GM19238 (cell line): Measurements from ENCODE around the gene SMAD7.

Experiments used
- DNase-seq: peaks from one replicate; pipeline ENCODE4 v3.0.0; 2011; ENCODE audit warnings: low spot score; ENCODE audit not compliant: insufficient read length

The SMAD7 gene

DNA sequence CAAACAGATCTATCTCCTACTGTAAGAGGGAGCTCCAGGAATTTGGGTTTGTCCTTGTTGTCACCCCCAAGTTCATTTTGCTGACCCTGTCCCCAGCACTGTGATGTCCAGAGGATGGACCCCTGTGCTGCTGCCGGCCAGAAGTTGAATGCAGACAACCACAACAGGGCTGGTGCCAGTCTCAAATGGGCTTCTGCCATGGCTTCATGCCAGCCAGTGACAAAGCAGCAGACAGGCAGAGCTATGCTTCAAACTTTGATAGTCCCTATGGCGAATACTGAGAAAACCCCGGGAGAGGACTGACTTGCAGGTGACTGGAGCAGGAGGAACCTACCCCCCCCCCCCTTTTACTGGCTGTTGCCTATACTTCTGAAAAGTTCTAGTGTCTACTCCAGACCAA lies 3.2 kb downstream of the SMAD7 start:
- DNase-seq, result no peak

GRCh38 chr18:48947092-48947491 lies 3.7 kb downstream of the SMAD7 start:
- no peak for DNase-seq

DNA sequence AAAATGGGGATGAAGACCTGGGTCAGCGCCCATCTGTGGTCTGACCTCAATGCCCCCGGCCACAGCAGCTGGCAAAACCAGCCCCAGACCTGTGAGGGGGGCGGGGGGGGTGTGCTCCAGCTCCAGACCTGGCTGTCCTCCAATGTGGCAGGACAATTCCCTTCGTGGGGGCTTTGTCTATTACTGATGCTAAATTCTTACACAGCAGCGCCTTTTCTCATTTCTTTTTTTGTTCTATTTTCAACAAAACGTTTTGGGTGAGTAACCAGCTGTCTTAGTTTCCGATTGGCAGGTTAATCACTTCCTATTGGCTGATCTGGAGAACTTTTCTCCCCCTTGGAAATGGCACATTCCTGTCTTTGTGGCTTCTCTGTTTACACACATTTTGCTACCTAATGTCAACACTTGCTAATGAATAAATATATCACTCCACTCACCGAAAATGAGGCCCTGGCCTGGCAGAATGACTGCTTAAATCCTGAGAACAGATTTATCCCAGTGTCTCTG lies 4.4 kb downstream of the SMAD7 start:
- no peak for DNase-seq

DNA sequence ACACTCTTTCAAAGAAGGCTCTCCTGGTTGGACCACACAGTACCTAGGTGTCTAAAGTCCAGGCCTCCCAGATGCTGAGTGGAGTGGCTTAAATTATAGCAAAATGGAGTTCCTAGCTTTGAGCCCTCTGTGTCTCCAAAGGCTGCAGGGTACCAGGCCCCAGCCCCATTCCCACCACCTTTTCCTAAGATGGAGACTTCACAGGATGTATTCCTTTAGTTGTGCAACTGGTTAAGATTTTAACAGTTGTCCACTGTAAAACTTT lies 4.9 kb downstream of the SMAD7 start:
- no peak for DNase-seq

GRCh38 chr18:48944634-48945033 lies 6.1 kb downstream of the SMAD7 start:
- DNase-seq, result no peak

DNA sequence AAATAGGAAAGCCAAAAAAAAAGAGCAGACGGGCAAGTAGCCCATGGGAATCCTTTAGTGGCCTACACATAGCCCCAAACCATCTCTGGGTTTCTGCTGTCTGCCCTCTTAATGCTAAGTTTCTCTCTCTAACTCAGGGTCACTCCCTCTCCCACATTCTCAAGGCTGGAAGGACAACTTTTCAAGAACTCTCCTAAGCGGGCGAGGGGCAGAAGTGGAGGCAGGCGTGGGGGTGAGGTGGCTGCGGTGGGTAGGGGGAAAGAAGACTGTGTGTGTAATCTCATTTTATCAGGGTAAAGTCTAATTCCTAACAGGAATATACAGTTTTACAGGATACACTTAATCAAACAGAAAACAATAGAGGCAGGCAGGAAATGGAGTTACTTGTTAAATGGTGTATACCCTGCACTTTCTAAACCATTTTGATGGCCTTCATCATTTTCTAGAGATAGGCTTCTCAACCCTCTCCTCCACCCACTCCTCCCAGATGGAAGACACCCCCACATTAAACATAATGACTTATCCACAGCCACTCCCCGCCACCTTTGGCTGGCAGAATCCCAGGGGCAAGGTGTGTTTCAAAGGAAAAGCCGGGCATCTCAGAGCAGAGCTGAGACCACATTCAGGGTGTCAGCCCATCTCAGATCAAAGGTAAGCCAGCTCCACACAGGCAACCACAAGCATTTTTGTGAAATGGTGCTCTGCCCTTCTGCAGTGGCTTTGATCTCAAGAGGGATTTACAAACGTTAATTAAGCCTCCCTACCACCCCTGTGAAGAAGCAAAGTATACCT lies 6.8 kb downstream of the SMAD7 start:
- DNase-seq, result no peak

DNA sequence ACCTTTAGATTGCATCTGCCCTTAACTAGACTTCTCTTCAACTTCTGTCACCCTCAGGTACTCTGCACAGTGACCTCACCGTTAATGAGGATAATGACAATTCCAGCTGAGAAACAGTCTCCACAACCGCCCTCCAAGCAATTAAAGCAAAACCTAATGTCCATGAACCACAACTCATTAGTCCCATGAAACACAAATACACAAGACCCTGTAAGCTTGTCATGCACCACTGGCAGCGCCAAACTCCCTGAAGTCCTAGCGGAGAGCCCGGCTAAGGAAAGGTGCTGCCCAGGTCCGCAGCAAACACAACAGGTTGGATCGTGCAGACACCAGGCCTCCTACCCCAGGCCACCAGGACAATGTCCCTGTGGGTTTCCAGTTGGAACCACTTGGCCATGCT lies 7.4 kb downstream of the SMAD7 start:
- DNase-seq, result no peak

- DNase-seq, result no peak
Measured at GRCh38 chr18:48942554-48943261, 8.1 kb downstream of the SMAD7 start.

- no peak for DNase-seq
Measured at GRCh38 chr18:48942086-48942485, 8.7 kb downstream of the SMAD7 start.

GRCh38 chr18:48941672-48942071 lies 9.1 kb downstream of the SMAD7 start:
- no peak for DNase-seq

DNA sequence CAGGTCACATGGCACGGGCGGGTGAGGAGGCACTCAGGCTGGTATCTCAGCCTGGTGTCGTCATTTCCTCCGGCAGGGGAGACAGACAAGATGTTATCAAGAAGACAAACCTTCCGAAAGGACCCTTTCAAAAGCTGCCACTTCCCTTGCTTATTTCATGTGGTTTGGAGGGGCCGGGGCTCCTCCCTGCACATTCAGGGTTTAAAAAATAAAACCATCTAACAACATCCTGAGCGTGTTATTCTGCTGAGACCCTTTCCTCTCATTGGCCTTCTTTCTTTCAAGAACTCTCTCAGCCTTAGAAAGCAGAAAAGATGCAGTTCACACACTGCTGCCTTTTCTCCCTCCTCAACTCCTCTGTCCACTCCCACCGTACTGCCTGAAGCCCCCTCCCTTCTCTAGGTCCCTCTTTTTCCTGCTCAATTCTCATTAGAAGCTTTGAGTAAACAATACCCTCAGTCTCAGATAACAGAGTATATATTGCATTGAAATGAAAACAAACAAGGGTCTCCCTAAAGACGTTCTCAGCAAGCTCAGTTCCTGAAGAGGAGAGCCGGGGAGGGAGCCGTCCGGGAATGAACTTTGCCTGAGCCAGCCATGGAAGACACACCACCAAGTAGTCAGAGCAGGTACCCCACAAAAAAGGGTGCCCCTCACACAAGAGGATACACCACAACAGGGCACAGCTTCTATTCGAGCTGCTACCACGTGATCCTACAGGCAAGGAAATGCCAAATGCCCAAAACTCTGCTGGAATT lies 9.7 kb downstream of the SMAD7 start:
- DNase-seq, result no peak

DNA sequence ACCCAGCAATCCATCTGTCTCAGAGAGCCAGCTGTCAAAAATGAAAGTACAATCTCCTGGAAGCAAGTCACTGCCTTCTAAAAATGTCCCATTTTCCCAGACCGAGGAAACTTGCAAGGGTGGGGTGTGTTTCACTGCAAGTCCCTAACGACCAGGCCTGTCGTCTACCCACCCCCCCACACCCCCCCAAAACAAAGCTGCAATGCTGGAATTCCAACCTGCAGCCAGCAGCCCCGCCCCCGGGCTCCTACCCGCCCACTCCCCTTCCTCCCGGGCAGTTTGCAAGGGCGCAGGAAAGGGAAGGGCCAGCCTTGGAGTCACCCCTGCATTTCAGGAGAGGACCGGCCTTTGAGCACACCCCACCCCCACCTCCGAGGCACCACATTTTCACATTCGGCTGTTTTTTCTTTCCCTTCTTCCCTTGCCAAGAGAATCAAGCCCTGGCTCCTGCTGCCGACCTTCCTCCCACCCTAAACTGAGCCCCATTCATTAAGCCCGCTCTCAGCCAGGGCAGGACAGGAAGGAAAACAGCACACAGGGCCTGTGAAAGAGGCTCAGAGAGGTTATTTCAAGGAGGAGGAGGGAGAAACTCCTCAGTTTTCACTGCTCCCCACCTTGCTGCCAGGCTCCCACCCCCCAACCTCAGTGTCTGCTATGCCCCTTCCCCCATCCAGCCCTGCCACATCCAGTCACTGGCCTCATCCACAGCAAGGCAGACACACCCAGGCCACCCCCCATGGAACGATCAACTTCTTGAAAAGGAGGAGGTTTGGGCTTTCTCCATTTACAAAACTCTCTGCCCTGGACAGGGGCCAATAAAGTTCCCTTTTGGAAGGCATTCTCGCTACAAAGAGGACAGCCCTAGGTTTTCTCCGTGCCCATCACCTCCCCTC lies 11.3 kb downstream of the SMAD7 start:
- DNase-seq, result no peak

DNA sequence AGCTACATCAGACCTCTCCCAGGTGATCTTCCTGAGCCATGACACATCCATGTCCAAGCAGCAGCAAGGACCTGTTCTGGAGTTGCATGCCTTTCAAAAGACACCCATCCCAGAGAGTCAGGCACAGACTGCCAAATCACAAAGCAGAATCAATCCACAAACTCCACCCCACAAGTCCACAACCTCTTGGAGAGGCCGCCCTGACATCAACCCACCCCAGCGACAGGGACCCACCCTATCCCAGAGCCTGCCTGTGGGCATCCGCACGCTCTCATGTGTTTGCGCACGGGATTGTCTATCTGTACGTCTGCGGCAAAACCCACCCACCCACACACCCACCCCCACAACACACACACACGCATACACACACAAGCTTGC lies 11.9 kb downstream of the SMAD7 start:
- DNase-seq, result no peak

DNA sequence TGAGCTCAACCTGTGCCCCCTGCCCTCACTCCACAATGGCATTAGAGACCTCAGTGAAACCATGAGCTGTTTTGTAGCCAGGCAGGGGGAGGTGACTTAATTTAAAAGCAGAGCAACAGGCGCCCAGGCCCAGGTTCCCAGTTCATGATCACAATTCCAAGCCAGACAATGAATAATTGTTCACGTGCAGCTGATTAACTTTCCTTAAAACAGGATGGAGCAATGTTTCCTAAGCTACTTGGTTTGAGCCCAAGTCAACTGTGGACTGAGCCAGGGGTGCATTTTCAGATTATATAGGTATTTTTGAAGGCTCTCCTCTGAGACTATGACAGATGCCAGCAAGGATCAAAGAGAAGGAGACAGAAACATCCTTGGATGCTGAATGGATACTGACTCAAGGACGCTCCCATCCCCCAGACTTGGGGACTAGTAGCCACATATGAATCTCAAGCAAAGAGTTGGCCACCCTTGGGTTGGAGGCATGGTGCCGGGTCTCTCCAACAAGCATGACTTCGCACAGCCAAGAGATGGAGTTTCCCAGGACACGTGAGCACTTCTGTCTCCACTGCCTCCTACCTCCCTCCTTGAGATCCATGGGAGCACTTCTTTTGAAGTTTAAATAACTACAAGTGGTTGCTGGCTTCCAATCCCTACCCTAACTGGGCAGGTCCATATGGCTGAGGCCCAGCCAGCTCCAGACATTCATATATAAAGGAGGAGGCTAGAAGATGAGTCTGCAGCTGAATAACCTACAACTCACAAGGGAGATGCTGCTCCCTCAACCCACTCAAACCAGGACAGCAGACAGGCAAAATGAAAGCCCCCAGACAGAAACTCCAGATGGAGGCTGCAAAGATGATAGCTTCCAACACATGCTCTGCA lies 12.7 kb downstream of the SMAD7 start:
- DNase-seq, result no peak

DNA sequence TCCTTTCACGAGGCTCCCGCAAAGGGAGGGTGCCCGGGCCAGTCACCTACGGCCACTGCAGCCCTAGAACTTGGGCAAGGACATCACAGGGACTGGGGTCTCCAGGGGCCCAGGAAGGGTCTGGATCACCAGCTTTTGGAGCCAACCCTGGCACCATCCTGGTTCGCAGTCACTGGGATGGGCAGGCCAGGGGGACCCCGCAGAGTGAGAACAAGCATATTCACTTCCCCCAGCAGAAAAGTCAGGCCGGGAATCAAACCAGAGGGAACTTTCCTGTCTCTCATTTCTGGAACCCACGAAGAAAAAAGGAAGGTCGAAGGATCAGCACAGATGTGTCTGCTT lies 15.4 kb downstream of the SMAD7 start:
- no peak for DNase-seq

DNA sequence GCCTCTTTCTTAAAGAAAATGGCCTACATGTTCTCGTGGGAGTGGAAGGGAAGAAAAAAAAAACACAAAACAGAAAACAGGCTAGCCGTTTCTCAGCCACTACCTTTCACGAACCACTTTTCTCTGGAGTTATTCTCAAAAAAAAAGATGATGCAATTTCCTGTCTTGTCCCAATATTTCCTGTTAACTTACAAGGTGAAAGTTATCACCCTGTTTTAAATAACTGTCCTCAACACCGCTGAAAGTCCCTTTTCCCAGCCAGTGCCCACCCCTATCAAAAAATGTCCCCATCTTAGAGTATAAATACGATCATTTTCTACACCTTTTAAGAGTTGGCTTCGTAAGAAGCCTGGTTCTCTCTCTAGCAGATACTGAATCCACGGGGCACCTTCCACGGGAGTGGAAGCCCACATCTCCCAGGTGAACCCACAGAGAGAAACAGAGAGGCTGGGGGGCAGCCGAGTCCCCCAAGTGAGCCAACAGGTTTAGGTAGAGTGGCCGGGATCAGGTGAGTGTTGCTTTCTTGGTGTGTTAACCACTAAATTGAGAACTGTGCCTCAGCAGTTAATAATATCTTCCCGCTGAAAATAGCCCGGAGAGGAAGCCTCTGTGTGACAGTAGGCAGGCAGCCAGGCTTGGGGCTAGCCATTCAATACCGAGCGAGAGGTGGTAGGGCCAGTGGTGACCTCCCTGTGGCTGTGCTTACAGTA lies 15.9 kb downstream of the SMAD7 start:
- DNase-seq, result no peak

DNA sequence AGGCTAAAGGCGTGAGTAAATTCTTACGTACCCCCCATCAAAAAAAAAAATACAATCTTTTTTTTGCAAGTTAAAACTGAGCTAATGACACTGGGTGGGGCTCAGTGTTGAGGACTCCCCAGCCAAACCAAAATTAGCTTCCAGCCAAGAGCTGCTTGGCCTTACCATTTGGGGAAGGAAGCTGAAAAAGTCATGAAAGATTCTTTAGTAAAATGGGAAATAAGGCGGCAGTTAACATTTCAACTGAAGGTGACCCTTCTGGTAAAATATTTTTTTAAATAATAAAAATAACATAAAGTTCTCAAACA lies 16.4 kb downstream of the SMAD7 start:
- DNase-seq, result no peak

- no peak for DNase-seq
Measured at GRCh38 chr18:48933578-48934414, 17.0 kb downstream of the SMAD7 start.

DNA sequence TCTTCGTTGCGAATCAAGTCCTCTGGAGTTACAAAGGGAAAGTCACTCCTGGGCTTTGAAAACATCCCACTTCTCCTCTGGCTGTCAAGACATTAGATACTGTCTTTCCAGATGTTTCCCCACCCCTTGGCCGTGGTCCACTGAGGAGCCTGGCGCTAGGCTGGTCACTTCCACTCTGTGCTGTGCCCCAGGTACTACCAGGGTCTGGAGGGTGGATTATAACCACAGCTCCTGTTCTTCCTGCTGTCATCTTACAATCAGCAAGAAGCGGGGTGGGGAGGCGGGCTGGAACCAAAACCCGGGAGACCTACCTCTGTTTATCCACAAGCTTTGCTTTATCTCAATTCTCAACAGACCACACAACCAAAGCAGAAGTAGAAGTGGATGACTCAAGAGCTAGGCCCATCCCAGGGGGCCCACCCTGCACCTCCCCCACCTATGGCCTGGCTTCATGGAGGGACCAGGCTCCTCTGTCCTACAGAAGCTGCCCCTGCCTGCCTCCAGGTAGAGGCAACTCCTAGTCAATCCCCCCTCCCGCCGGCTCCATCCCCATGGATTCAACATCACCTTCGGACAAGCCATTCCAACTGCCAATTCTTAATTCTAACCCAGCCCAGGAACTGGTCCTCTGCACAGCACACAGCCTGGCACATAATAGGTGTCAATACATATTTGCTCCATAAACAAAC lies 17.8 kb downstream of the SMAD7 start:
- DNase-seq, result no peak
